Forelimb muscle (tissue), 1 donor: ENCODE data around the gene PHC1. TPM values are rescaled to one million over a fixed set of nuclear protein-coding genes. Genes with fewer than 3 reads are reported as not detected.

Experiments
- polyA plus RNA-seq: library from polyadenylated mRNA; unstranded; fragments of 120-200 nt; gene quantifications from one replicate; pipeline ENCODE4 v1.2.1, GENCODE V29; 2013; ENCODE audit not compliant: insufficient read length

The PHC1 gene
- polyA plus RNA-seq, 1 donor: 36.3 TPM

Other genes starting within 250 kb of the PHC1 start
- gene RIMKLB, start 216.5 kb upstream of the PHC1 start, polyA plus RNA-seq: 88.9 TPM
- 0.14 TPM for gene A2ML1, start 91.9 kb upstream of the PHC1 start, polyA plus RNA-seq
- gene M6PR, start 35.1 kb downstream of the PHC1 start, polyA plus RNA-seq: 112 TPM
- 3.9 TPM for gene KLRG1, start 75.0 kb downstream of the PHC1 start, polyA plus RNA-seq
- gene A2M, start 201.4 kb downstream of the PHC1 start, polyA plus RNA-seq: 231 TPM